GM21737 (cell line): ENCODE data around the gene USP15.
A peak's percentile ranks its signal among the peaks of the same experiment; 100 is the strongest.

Experiments
- ATAC-seq: cut with Tn5 transposase; IDR thresholded peaks from one replicate; pipeline ENCODE4 v1.9.1; 2021; ENCODE audit warnings: mild to moderate bottlenecking, moderate library complexity; ENCODE audit not compliant: unreplicated experiment

Gene USP15

DNA sequence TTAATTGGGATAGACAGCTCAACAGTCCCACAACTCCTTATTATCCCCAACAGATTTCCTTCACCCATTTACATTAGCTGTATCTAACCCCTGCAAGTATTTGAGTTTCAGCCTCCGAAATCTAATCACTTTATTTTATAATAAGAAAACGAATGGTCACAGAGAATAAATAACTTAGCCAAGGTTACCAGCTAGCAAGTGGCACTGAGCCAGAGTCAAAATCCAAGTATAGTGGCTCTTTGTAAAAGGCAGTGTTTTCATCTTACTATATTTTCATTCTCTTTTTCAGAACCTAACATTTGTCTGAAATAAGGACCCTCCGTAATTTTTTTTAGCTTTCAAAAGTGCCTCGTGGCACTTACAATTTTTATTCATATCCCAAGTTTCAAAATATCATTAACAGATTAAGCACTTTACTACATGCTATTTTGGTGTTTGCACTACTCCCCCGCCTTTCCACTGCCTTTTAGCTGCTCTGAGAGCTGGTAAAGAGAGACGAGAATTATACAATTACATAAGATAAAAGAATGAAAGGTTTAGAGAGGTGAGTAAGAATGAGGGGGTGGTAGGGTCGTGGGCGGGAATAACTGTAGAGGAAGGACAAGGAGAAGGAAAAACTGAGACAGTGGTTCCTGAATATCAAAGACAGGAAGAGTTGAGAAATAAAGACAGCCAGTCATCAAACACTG is 3.7 kb upstream of the USP15 start:
- ATAC-seq, result no peak

GRCh38 chr12:62258231-62258630 is 2.0 kb upstream of the USP15 start:
- no peak for ATAC-seq

DNA sequence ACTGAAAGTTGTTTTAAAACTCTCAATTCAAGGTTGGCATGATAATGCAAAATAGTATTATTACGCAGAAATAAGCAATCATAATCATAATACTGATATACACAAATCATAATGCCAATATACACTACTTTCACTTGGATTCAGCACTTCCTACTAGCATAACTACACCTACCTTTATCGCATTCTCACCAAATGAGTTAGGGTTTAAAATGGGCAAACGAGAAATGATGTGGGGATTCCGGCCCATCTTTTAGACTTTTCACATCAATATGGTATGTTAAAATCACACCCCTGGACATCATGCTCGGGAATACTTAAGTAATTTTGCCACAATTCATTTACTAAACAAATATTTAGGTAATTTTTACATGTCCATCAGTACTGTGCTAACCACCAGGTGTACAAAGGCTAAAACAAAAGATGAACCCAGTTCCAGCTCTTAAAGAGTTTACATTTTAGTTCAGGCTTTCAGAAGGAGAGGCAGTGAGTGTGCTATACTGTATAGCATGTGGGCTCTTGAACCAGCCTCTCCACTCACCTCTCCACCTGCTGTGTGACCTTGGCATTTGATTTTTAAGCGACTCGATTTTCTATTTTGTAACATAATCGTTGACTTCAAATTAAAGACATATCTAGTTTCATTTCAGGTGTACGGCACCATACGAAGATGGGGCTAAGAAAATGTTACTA is 1.1 kb upstream of the USP15 start:
- ATAC-seq, result no peak

- ATAC-seq, result peak; percentile 10
Observed at GRCh38 chr12:62259631-62259992, 592 bp upstream of the USP15 start.

- ATAC-seq, result peak; percentile 49
Observed at GRCh38 chr12:62260733-62261683, 804 bp downstream of the USP15 start.

DNA sequence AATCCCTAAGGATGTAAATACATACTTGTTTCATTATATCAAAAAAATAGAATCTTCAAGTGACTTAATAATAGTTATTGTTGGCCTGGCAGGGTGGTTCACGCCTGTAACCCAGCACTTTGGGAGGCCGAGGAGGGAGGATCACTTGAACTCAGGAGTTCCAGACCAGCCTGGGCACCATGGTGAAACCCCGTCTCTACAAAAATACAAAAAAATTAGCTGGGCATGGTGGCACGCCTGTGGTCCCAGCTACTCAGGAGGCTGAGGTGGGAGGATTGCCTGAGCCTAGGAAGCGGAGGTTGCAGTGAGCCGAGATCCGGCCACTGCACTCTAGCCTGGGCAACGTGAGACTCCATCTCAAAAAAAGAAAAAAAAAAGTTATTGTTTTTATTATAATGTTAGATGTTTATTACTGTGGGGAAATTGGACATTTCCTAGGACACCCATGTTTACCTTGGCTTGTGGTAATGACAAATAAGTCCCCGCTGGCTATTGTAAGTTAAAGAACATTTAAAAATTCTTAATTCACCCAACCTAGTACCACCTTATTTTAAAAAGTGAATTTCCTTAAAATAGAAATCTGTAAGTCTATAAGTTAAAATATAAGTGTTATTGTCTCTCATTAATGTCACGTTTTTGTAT is 1.8 kb downstream of the USP15 start:
- no peak for ATAC-seq

GRCh38 chr12:62263232-62263631 is 3.0 kb downstream of the USP15 start:
- no peak for ATAC-seq

DNA sequence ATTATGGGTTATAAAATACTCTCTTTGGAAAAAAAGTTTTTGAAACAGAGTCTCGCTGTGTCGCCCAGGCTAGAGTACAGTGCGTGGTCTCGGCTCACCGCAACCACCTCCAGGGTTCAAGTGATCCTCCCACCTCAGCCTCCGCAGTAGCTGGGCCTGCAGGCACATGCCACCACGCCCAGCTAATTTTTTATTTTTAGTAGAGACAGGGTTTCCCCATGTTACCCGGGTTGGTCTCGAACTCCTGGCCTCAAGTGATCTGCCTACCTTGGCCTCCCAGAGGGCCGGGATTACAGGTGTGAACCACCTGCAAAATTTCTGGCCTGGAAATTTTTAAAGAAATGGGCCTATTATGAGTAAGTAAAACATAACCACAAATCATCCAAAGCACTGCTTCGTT is 3.8 kb downstream of the USP15 start:
- no peak for ATAC-seq

DNA sequence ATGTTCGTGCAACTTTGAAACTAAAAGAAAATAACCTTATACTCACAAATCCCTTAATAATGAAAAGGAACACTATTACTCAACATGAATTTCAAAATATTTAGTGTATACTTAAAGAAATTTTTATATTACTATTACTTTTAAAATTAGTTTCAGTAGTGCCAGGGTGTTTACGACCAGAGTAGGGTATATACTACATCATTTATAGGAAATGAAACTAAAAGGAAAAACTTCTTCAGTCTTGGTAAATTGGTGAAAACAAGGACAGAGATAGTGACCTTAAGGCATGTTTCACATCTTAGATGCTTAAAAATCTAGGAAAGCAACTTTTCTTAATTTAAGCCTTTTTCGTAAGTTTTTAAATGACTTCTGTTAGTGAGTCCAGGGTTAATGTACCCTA is 4.5 kb downstream of the USP15 start:
- no peak for ATAC-seq

- no peak for ATAC-seq
Observed at GRCh38 chr12:62265511-62265910, 5.3 kb downstream of the USP15 start.

- no peak for ATAC-seq
Observed at GRCh38 chr12:62267026-62267425, 6.8 kb downstream of the USP15 start.

GRCh38 chr12:62267480-62267879 is 7.3 kb downstream of the USP15 start:
- no peak for ATAC-seq

- no peak for ATAC-seq
Observed at GRCh38 chr12:62268956-62269355, 8.8 kb downstream of the USP15 start.

DNA sequence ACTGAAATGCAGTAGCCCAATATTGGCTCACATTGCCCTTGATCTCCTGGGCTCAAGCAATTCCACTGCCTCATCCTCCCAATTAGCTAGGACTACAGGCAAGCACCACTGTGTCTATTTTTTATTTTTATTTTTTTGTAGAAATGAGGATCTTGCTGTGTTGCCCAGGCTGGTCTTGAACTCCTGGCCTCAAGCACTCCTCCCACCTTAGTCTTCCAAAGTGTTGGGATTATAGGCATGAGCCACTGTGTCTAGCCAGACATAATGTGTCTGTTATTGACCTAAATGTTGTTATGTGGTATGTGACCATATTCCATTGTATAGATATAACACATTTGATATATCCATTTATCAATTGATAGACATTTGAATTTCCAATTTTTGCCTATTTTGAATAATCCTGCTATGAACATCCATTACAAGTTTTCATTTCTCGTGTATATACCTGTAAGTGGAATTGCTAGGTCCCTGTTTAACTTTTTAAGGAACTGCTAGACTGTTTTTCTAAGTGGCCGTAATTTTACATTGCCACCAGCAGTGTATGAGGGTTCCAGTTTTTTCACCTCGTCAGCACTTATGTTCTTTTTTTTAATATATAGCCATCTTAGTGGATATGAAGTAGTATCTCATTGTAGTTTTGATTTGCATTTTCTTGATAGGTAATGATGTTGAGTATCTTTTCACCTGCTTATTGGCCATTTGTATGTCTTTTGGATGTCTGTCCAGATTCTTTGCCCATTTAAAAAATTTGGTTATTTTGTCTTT is 9.4 kb downstream of the USP15 start:
- no peak for ATAC-seq

- ATAC-seq, result no peak
Observed at GRCh38 chr12:62270384-62270783, 10.2 kb downstream of the USP15 start.

- no peak for ATAC-seq
Observed at GRCh38 chr12:62270872-62271271, 10.7 kb downstream of the USP15 start.

- ATAC-seq, result no peak
Observed at GRCh38 chr12:62272936-62273552, 12.8 kb downstream of the USP15 start.

DNA sequence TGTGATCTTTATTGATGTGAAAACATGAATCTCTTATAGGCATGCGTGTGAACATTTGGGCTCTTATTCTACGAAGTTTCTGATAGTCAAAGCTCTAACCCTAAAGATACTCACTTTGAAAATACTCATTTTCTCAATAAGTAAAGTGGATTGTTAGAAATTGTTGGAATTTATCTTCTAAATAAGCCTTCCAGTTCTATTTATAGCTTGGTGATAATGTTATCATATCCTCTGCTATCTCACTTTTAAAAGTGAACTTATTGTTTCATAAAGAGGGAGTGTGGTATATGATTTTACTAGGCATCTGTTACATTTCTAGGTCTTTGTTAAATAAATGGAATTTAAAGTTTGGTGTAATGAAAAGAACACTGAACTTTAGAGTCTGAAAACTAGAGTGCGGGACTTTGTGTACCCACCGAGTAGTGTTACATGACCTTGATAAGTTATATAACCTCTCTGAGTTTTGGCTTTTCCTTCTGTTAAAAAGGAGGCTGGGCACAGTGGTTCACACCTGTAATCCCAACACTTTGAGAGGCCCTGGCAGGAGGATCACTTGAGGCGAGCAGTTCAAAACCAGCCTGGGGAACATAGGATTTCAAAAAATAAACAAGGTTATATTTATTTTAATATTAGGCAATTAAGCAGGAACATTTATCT is 13.6 kb downstream of the USP15 start:
- ATAC-seq, result no peak

DNA sequence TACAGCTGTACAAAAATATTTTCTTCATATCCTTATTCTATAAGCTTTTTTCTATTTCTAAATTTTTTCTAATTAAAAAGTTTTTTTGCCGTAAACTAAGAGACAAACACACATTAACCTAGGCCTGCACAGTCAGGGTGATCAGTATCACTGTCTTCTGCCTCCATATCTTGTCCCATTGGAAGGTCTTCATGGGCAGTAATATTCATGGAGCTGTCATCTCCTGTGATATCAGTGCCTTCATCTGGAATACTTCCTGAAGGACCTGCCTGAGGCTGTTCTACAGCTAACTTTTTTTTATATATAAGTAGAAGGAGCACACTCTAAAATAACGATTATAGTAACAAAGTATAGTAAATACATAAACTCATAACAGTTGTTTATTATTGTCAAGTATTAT is 17.8 kb downstream of the USP15 start:
- no peak for ATAC-seq
